Measurements from ENCODE around the gene CPEB3. TPM values are rescaled to one million over a fixed set of nuclear protein-coding genes. Genes with fewer than 3 reads are reported as not detected.

Gene CPEB3
- total RNA-seq, 6 experiments from 2014 or later, result 0.85 to 1.1 (median 1.0) TPM

GRCh38 chr10:92316610-92317009 is 25.7 kb upstream of the CPEB3 start:
- H3K9me3 Mint-ChIP-seq, result no peaks in the 10 kb centered on the region
- peaks cover 19% of the 10 kb centered on the region for H3K36me3 Mint-ChIP-seq (ENCODE audit: low read depth)
- TF ChIP-seq CTCF (IDR thresholded peaks at IDR 0.05), result no peak
- H3K27ac Mint-ChIP-seq, result no peak overlapping the region
- H3K27me3 Mint-ChIP-seq (ENCODE audit: insufficient read depth), result no peaks in the 10 kb centered on the region
- DNase-seq, result no peak
- H3K4me3 Mint-ChIP-seq, result no peak overlapping the region
- H3K4me1 Mint-ChIP-seq (ENCODE audit: low read depth), result no peaks in the 10 kb centered on the region

- H3K9me3 Mint-ChIP-seq, result no peaks in the 10 kb centered on the region
- DNase-seq, result no peak
- no peak overlapping the region for H3K27ac Mint-ChIP-seq
- H3K36me3 Mint-ChIP-seq (ENCODE audit: low read depth), result peaks cover 13% of the 10 kb centered on the region; the same call in 1 of the 2 replicates
- no peak for TF ChIP-seq CTCF (IDR thresholded peaks at IDR 0.05)
- no peaks in the 10 kb centered on the region for H3K27me3 Mint-ChIP-seq (ENCODE audit: insufficient read depth)
- H3K4me3 Mint-ChIP-seq, result no peak overlapping the region
- H3K4me1 Mint-ChIP-seq (ENCODE audit: low read depth), result no peaks in the 10 kb centered on the region; the same call in 1 of the 2 replicates
Observed at GRCh38 chr10:92313750-92314149, 22.9 kb upstream of the CPEB3 start.

GRCh38 chr10:92309272-92309671 is 18.4 kb upstream of the CPEB3 start:
- Mint-ChIP-seq H3K27ac (no peak overlapping the region), H3K4me3 (no peak overlapping the region), H3K27me3 (ENCODE audit: insufficient read depth) (no peaks in the 10 kb centered on the region), H3K9me3 (no peaks in the 10 kb centered on the region), H3K36me3 (ENCODE audit: low read depth) (peaks cover 13% of the 10 kb centered on the region; the same call in 1 of the 2 replicates), H3K4me1 (ENCODE audit: low read depth) (peaks cover 5% of the 10 kb centered on the region)
- no peak for TF ChIP-seq CTCF (IDR thresholded peaks at IDR 0.05)
- no peak for DNase-seq

- no peak for TF ChIP-seq CTCF (IDR thresholded peaks at IDR 0.05)
- H3K36me3 Mint-ChIP-seq (ENCODE audit: low read depth), result no peaks in the 10 kb centered on the region
- H3K9me3 Mint-ChIP-seq, result no peaks in the 10 kb centered on the region
- DNase-seq, result no peak
- no peak overlapping the region for H3K4me3 Mint-ChIP-seq
- no peak overlapping the region for H3K27ac Mint-ChIP-seq
- no peaks in the 10 kb centered on the region for H3K27me3 Mint-ChIP-seq (ENCODE audit: insufficient read depth)
- H3K4me1 Mint-ChIP-seq (ENCODE audit: low read depth), result peaks cover 16% of the 10 kb centered on the region
Observed at GRCh38 chr10:92305133-92306072, 14.5 kb upstream of the CPEB3 start.

- no peaks in the 10 kb centered on the region for H3K36me3 Mint-ChIP-seq (ENCODE audit: low read depth)
- H3K4me1 Mint-ChIP-seq (ENCODE audit: low read depth), result peaks cover 16% of the 10 kb centered on the region
- no peak for DNase-seq
- TF ChIP-seq CTCF (IDR thresholded peaks at IDR 0.05), result no peak
- no peak overlapping the region for H3K27ac Mint-ChIP-seq
- no peak overlapping the region for H3K4me3 Mint-ChIP-seq
- no peaks in the 10 kb centered on the region for H3K9me3 Mint-ChIP-seq
- H3K27me3 Mint-ChIP-seq (ENCODE audit: insufficient read depth), result no peaks in the 10 kb centered on the region
Observed at GRCh38 chr10:92304061-92304460, 13.2 kb upstream of the CPEB3 start.

Measured in HFFc6 (cell line).